Measurements from ENCODE around the gene DCP2. TPM values are rescaled to one million over a fixed set of nuclear protein-coding genes. Genes with fewer than 3 reads are reported as not detected.

The DCP2 gene
- total RNA-seq (102 TPM), polyA plus RNA-seq (6.1 TPM)

DNA sequence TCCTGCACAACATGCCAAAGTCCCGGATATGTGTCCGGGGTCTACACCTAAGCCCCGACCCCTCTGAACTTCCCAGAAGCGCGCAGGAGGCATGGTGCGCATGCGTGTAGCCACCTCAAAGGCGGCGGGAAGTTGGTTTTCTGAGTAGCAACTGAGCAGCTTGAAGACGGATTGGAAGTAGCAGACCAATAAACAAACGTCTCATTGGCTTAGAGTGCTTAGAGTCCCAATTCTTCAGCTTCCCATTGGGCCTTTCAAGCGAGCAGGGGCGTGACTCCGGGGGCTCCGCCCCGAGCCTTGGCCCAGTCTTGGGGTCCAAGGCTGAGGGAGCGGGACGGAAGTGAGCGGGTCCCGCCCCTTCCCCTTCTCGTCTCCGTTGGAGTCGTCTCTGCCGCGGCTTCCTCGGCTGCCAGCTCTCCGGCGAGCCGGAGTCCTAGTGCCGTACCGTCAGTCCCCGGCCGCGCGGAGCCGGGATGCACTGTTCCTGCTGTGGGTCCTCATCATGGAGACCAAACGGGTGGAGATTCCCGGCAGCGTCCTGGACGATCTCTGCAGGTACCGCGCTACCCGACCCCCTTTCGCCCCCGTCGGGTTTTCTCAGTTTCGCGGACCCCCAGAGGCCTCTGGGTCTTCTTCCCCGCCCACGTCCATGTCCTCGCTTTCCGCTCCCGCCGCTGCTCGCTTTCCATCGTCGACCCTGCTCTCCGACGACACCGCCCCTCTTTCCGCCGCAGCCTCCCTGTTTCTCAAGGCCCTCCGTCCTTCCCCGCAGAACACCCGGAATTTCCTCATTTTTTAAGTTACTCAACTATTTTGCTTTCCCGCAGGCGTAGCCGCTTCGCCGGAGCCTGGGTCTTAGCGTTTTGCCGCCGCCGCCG, at the start of gene DCP2:
DCP2 (plus strand) TSS at position 367 of the 878 bp plus-strand sequence; CDS start at position 503, 136 bp downstream.
- peak; percentile 99 for DNase-seq (ENCODE audit: extremely low spot score)
- Histone ChIP-seq H3K4me3 (ENCODE audit: low read depth, low read length) (peak within 1 kb of the TSS; percentile 78), H3K36me3 (ENCODE audit: insufficient read depth) (no peaks in the 10 kb centered on the region), H3K4me1 (ENCODE audit: insufficient read depth) (no peaks in the 10 kb centered on the region), H3K27ac (ENCODE audit: low read depth) (peak within 1 kb of the TSS; percentile 83)
- WGBS, result under 1% methylated on average over 75 of the region's 75 CpGs

GRCh38 chr5:112929336-112930081, 47.1 kb upstream of the DCP2 start:
- no peak for DNase-seq (ENCODE audit: extremely low spot score)
- WGBS, result 84% methylated on average over 4 of the region's 4 CpGs
- H3K27ac ChIP-seq (ENCODE audit: low read depth), result no peak overlapping the region
- H3K4me3 ChIP-seq (ENCODE audit: low read depth, low read length), result no peak overlapping the region
- no peaks in the 10 kb centered on the region for H3K36me3 ChIP-seq (ENCODE audit: insufficient read depth)
- H3K4me1 ChIP-seq (ENCODE audit: insufficient read depth), result no peaks in the 10 kb centered on the region

GRCh38 chr5:112930082-112930344, 46.6 kb upstream of the DCP2 start:
- H3K4me3 ChIP-seq (ENCODE audit: low read depth, low read length), result no peak overlapping the region
- no peak overlapping the region for H3K27ac ChIP-seq (ENCODE audit: low read depth)
- no peak for DNase-seq (ENCODE audit: extremely low spot score)
- 78% methylated on average over 1 of the region's 1 CpG for WGBS
- no peaks in the 10 kb centered on the region for H3K4me1 ChIP-seq (ENCODE audit: insufficient read depth)
- no peaks in the 10 kb centered on the region for H3K36me3 ChIP-seq (ENCODE audit: insufficient read depth)

DNA sequence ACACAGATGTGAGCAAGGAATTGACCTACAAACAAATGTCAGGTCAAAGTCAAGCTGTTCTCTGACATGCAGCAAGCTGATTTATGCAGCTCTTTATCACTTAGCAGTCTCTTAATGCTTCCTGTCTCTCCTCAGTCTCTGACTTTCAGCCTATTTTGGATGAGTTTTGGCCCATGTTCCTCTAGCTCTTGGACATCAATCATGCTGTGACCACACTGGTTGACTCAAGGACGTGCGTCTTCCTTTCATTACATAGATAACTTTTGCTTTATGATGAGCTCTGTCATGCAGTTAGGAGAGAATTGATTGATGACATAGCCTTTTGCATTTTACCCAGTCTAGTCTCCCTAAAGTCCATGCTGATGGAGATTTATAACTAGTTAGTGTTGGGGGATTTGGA, 45.1 kb upstream of the DCP2 start:
- DNase-seq (ENCODE audit: extremely low spot score), result no peak
- 71% methylated on average over 2 of the region's 2 CpGs for WGBS

DNA sequence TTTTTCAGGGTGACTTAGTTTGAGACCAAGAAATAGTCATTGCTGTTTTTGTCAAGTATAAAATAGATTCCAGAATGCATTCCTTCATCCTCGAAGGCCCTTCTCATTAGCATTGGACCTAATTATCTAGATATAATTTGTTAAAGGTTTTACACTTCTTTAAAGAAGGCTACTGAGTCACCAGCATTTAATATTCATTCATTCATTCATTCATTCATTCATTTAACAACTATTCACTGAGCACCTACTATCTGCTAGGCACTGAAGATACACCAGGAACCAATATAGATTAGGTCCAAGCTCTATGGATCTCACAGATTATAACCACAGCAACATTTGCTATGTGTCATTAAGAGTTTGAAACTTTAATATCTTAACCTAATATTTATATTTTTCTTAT, 43.5 kb upstream of the DCP2 start:
- H3K36me3 ChIP-seq (ENCODE audit: insufficient read depth), result no peaks in the 10 kb centered on the region
- WGBS, result 72% methylated on average over 1 of the region's 1 CpG
- no peak overlapping the region for H3K27ac ChIP-seq (ENCODE audit: low read depth)
- no peak overlapping the region for H3K4me3 ChIP-seq (ENCODE audit: low read depth, low read length)
- no peak for DNase-seq (ENCODE audit: extremely low spot score)
- H3K4me1 ChIP-seq (ENCODE audit: insufficient read depth), result no peaks in the 10 kb centered on the region

More for the DNA sequence above, 45.1 kb upstream of the DCP2 start:
- Histone ChIP-seq H3K27ac (ENCODE audit: low read depth) (no peak overlapping the region), H3K4me1 (ENCODE audit: insufficient read depth) (no peaks in the 10 kb centered on the region), H3K36me3 (ENCODE audit: insufficient read depth) (no peaks in the 10 kb centered on the region), H3K4me3 (ENCODE audit: low read depth, low read length) (no peak overlapping the region)

DNA sequence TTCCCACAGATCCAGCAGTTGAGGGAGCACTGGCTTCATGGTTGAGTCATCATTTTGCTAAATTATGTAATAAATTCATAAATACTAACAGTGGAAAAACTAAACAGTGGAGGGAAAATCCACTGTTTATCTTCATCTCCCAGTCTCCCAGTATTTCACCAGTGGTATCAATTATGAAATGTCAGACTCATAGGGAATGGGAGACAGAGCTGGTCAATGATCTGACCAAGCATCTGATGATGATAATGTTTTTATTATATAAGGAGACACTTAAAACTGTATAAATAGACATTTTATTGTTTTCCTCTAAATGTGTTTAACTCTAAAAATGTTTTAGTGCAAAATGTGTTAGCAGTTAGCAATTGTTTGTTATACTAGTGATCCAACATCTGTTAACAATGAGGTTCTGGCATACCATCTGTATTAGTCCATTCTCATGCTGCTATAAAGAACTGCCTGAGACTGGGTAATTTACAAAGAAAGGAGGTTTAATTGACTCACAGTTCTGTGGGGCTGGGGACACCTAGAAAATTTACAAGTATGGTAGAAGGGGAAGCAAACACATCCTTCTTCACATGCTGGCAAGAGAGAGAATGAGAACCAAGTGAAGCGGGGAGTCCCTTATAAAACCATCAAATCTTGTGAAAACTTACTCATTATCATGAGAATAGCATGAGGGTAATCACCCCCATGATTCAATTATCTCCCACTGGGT, 42.8 kb upstream of the DCP2 start:
- WGBS, result 82% methylated on average over 1 of the region's 1 CpG
- H3K4me3 ChIP-seq (ENCODE audit: low read depth, low read length), result no peak overlapping the region
- no peak for DNase-seq (ENCODE audit: extremely low spot score)
- H3K4me1 ChIP-seq (ENCODE audit: insufficient read depth), result no peaks in the 10 kb centered on the region
- no peak overlapping the region for H3K27ac ChIP-seq (ENCODE audit: low read depth)
- H3K36me3 ChIP-seq (ENCODE audit: insufficient read depth), result no peaks in the 10 kb centered on the region

DNA sequence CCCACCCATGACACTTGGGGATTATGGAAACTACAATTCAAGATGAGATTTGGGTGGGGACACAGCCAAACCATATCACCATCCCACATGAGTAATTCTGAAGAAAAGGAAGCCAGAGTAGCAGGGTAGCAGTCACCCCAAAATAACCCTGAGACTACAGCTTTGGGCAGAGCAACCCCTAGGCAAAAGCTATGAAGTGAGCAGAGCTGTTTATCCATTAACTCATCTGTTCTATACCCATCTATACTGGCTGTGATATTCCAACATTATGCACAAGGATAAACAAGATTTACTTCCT, 42.3 kb upstream of the DCP2 start:
- no peak overlapping the region for H3K27ac ChIP-seq (ENCODE audit: low read depth)
- no peaks in the 10 kb centered on the region for H3K4me1 ChIP-seq (ENCODE audit: insufficient read depth)
- no peaks in the 10 kb centered on the region for H3K36me3 ChIP-seq (ENCODE audit: insufficient read depth)
- no peak for DNase-seq (ENCODE audit: extremely low spot score)
- no peak overlapping the region for H3K4me3 ChIP-seq (ENCODE audit: low read depth, low read length)

GRCh38 chr5:112935675-112936074, 40.9 kb upstream of the DCP2 start:
- DNase-seq (ENCODE audit: extremely low spot score), result no peak
- no peaks in the 10 kb centered on the region for H3K4me1 ChIP-seq (ENCODE audit: insufficient read depth)
- no peaks in the 10 kb centered on the region for H3K36me3 ChIP-seq (ENCODE audit: insufficient read depth)
- 87% methylated on average over 5 of the region's 5 CpGs for WGBS
- no peak overlapping the region for H3K27ac ChIP-seq (ENCODE audit: low read depth)
- no peak overlapping the region for H3K4me3 ChIP-seq (ENCODE audit: low read depth, low read length)

GRCh38 chr5:112938286-112938685, 38.3 kb upstream of the DCP2 start:
- Histone ChIP-seq H3K27ac (ENCODE audit: low read depth) (no peak overlapping the region), H3K4me1 (ENCODE audit: insufficient read depth) (no peaks in the 10 kb centered on the region), H3K36me3 (ENCODE audit: insufficient read depth) (no peaks in the 10 kb centered on the region), H3K4me3 (ENCODE audit: low read depth, low read length) (no peak overlapping the region)
- WGBS, result 91% methylated on average over 8 of the region's 8 CpGs
- DNase-seq (ENCODE audit: extremely low spot score), result no peak

DNA sequence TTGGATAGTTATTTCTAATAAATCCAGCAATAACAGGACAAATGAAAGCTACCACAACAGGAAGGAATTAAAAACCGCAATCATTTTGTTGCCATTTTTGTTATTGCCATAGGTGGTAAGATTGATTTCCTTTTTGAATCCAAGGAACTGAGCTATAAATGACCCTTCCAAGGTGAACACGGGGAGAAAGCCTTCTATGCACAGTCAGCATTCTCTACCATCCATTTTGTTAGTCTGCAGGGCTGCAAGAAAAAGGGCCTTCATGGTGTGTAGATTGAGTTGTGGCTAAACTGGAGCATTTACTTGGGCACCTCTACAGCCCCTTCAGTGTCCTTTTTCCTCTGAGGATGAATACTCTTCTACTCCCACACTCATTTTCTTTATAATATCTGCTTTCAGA, 35.9 kb upstream of the DCP2 start:
- Histone ChIP-seq H3K4me1 (ENCODE audit: insufficient read depth) (no peaks in the 10 kb centered on the region), H3K4me3 (ENCODE audit: low read depth, low read length) (no peak overlapping the region), H3K27ac (ENCODE audit: low read depth) (no peak overlapping the region), H3K36me3 (ENCODE audit: insufficient read depth) (no peaks in the 10 kb centered on the region)
- no peak for DNase-seq (ENCODE audit: extremely low spot score)
- WGBS, result 68% methylated on average over 2 of the region's 2 CpGs

- DNase-seq (ENCODE audit: extremely low spot score), result no peak
- H3K4me1 ChIP-seq (ENCODE audit: insufficient read depth), result no peaks in the 10 kb centered on the region
- WGBS, result 89% methylated on average over 1 of the region's 1 CpG
Measured at GRCh38 chr5:112948458-112948857, 28.1 kb upstream of the DCP2 start.

GRCh38 chr5:112951124-112951702, 25.4 kb upstream of the DCP2 start:
- no peak for DNase-seq (ENCODE audit: extremely low spot score)
- whole genome bisulfite sequencing, result 92% methylated on average over 12 of the region's 12 CpGs
- H3K4me3 ChIP-seq (ENCODE audit: low read depth, low read length), result no peak overlapping the region
- H3K27ac ChIP-seq (ENCODE audit: low read depth), result no peak overlapping the region
- no peaks in the 10 kb centered on the region for H3K36me3 ChIP-seq (ENCODE audit: insufficient read depth)
- no peaks in the 10 kb centered on the region for H3K4me1 ChIP-seq (ENCODE audit: insufficient read depth)

More at GRCh38 chr5:112948458-112948857, 28.1 kb upstream of the DCP2 start:
- no peak overlapping the region for H3K4me3 ChIP-seq (ENCODE audit: low read depth, low read length)
- no peaks in the 10 kb centered on the region for H3K36me3 ChIP-seq (ENCODE audit: insufficient read depth)
- no peak overlapping the region for H3K27ac ChIP-seq (ENCODE audit: low read depth)

- WGBS, result 47% methylated on average over 3 of the region's 3 CpGs
- no peak for DNase-seq (ENCODE audit: extremely low spot score)
- Histone ChIP-seq H3K36me3 (ENCODE audit: insufficient read depth) (no peaks in the 10 kb centered on the region), H3K4me3 (ENCODE audit: low read depth, low read length) (no peak overlapping the region), H3K4me1 (ENCODE audit: insufficient read depth) (no peaks in the 10 kb centered on the region), H3K27ac (ENCODE audit: low read depth) (no peak overlapping the region)
Measured at GRCh38 chr5:112956606-112957005, 20.0 kb upstream of the DCP2 start.

Measured in urinary bladder (tissue), 4 donors.